Measurements from ENCODE around the gene CASP7. TPM values are rescaled to one million over a fixed set of nuclear protein-coding genes. Genes with fewer than 3 reads are reported as not detected.

CASP7 gene
- 0.72 and 0.77 TPM in 2 replicates for polyA plus RNA-seq
- not detected in 2 replicates for polyA minus RNA-seq

DNA sequence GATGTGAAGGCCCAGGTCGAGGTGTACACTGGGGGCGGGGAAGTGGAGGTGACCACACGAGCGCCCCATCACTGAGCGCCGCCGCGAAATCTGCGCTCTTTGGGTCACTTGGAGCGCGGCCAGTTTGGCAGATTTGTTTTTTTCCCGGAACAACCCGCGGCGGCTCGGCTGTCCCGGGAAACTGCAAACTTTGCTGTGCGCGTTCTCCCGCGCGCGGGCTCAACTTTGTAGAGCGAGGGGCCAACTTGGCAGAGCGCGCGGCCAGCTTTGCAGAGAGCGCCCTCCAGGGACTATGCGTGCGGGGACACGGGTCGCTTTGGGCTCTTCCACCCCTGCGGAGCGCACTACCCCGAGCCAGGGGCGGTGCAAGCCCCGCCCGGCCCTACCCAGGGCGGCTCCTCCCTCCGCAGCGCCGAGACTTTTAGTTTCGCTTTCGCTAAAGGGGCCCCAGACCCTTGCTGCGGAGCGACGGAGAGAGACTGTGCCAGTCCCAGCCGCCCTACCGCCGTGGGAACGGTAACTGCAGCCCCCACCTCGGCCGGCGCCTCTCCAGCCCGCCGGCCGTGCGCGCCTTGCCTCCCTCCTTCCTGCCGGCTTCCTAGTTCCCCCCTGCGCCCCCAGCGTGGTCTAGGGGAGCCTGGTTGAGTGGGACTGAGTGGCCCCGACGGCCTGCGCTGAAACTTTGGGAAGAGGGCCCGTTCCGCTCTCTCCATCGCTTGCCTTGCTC, at the start of gene CASP7:
TSS of gene CASP7 (plus strand) at position 450 of the 727 bp plus-strand sequence. CDS start 17,582 bp downstream, outside the sequence.
- Histone ChIP-seq H3K9me2 (ENCODE audit: insufficient read depth, low read length) (no peaks in the 10 kb centered on the region), H2AFZ (ENCODE audit: low read depth, low read length) (peak within 1 kb of the TSS; percentile 14), H3K27me3 (ENCODE audit: insufficient read depth, low read depth, low read length) (peaks cover 20% of the 10 kb centered on the region), H3K9me3 (ENCODE audit: low read length) (no peaks in the 10 kb centered on the region), H3K4me2 (ENCODE audit: low read length) (peak within 1 kb of the TSS; percentile 97), H3K9ac (ENCODE audit: low read length) (no peak within 1 kb of the TSS), H3K27ac (ENCODE audit: low read length) (no peak within 1 kb of the TSS), H3K36me3 (ENCODE audit: insufficient read depth, low read length) (no peaks in the 10 kb centered on the region), H3K4me3 (ENCODE audit: low read length) (peak within 1 kb of the TSS; percentile 88), H3K79me2 (replicated peaks; ENCODE audit: insufficient read depth, low read length) (no peaks in the 10 kb centered on the region), H3F3A (ENCODE audit: insufficient read depth, low read length, poor library complexity, severe bottlenecking) (no peaks in the 10 kb centered on the region), H4K20me1 (ENCODE audit: insufficient read depth) (no peaks in the 10 kb centered on the region)
- TF ChIP-seq SMC3 (conservative IDR thresholded peaks at IDR 0.05; ENCODE audit: poor library complexity) = no peak
- TF ChIP-seq, protein P1, sequence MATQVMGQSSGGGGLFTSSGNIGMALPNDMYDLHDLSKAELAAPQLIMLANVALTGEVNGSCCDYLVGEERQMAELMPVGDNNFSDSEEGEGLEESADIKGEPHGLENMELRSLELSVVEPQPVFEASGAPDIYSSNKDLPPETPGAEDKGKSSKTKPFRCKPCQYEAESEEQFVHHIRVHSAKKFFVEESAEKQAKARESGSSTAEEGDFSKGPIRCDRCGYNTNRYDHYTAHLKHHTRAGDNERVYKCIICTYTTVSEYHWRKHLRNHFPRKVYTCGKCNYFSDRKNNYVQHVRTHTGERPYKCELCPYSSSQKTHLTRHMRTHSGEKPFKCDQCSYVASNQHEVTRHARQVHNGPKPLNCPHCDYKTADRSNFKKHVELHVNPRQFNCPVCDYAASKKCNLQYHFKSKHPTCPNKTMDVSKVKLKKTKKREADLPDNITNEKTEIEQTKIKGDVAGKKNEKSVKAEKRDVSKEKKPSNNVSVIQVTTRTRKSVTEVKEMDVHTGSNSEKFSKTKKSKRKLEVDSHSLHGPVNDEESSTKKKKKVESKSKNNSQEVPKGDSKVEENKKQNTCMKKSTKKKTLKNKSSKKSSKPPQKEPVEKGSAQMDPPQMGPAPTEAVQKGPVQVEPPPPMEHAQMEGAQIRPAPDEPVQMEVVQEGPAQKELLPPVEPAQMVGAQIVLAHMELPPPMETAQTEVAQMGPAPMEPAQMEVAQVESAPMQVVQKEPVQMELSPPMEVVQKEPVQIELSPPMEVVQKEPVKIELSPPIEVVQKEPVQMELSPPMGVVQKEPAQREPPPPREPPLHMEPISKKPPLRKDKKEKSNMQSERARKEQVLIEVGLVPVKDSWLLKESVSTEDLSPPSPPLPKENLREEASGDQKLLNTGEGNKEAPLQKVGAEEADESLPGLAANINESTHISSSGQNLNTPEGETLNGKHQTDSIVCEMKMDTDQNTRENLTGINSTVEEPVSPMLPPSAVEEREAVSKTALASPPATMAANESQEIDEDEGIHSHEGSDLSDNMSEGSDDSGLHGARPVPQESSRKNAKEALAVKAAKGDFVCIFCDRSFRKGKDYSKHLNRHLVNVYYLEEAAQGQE (IDR thresholded peaks at IDR 0.05; ENCODE audit: borderline replicate concordance) = no peak
- no peak for TF ChIP-seq TAF1 (IDR thresholded peaks at IDR 0.05; ENCODE audit: low read depth)
- TF ChIP-seq MXI1 (conservative IDR thresholded peaks at IDR 0.05; ENCODE audit: poor library complexity, severe bottlenecking) = no peak
- TF ChIP-seq RAD21 (conservative IDR thresholded peaks at IDR 0.05) = no peak
- no peak for TF ChIP-seq POLR2AphosphoS5 (IDR thresholded peaks at IDR 0.05)
- no peak for TF ChIP-seq EZH2 (IDR thresholded peaks at IDR 0.05; ENCODE audit: borderline replicate concordance, insufficient read depth, low read length, poor library complexity, severe bottlenecking)
- TF ChIP-seq EP300 (conservative IDR thresholded peaks at IDR 0.05; ENCODE audit: poor library complexity, severe bottlenecking) = no peak
- TF ChIP-seq, protein P2, sequence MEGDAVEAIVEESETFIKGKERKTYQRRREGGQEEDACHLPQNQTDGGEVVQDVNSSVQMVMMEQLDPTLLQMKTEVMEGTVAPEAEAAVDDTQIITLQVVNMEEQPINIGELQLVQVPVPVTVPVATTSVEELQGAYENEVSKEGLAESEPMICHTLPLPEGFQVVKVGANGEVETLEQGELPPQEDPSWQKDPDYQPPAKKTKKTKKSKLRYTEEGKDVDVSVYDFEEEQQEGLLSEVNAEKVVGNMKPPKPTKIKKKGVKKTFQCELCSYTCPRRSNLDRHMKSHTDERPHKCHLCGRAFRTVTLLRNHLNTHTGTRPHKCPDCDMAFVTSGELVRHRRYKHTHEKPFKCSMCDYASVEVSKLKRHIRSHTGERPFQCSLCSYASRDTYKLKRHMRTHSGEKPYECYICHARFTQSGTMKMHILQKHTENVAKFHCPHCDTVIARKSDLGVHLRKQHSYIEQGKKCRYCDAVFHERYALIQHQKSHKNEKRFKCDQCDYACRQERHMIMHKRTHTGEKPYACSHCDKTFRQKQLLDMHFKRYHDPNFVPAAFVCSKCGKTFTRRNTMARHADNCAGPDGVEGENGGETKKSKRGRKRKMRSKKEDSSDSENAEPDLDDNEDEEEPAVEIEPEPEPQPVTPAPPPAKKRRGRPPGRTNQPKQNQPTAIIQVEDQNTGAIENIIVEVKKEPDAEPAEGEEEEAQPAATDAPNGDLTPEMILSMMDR (IDR thresholded peaks at IDR 0.05; ENCODE audit: poor library complexity, severe bottlenecking) = no peak

DNA sequence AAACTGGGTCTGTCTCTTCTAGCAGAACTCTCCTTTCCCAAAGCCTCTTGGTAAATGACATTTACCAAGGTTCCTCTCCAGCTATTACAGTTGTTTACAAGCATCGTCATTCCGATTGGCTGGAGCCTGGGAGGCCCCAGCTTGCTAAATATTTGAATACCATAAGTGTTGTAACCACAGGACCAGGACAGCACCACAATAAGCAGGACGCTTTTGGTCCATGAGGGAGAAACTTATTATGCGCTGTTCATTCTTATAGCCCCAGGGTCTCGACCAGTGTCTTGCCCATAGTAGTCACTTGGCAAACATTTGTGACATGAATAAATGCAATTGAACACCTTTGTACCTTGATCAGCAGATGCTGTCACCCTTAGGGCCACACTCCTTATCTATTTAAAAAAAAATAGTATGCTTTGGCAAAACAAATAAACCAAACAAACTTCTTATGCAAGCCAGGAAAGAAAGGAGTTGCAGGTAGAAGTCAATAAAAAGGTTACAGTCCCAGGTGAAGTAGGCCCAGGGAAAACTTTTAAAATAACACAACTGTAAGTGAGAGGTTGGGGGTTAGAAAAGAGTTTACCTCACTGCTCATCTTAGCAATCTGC, 48.7 kb upstream of the CASP7 start:
- no peaks in the 10 kb centered on the region for H3K9me3 ChIP-seq (ENCODE audit: low read length)
- H3K4me2 ChIP-seq (ENCODE audit: low read length) = no peak overlapping the region
- H3K27ac ChIP-seq (ENCODE audit: low read length) = no peak overlapping the region
- no peaks in the 10 kb centered on the region for H3F3A ChIP-seq (ENCODE audit: insufficient read depth, low read length, poor library complexity, severe bottlenecking)
- no peak overlapping the region for H3K9ac ChIP-seq (ENCODE audit: low read length)
- H4K20me1 ChIP-seq (ENCODE audit: insufficient read depth) = no peaks in the 10 kb centered on the region
- no peaks in the 10 kb centered on the region for H3K9me2 ChIP-seq (ENCODE audit: insufficient read depth, low read length)
- no peaks in the 10 kb centered on the region for H3K27me3 ChIP-seq (ENCODE audit: insufficient read depth, low read depth, low read length)
- TF ChIP-seq TAF1 (IDR thresholded peaks at IDR 0.05; ENCODE audit: low read depth) (no peak), EP300 (conservative IDR thresholded peaks at IDR 0.05; ENCODE audit: poor library complexity, severe bottlenecking) (no peak), POLR2AphosphoS5 (IDR thresholded peaks at IDR 0.05) (no peak)
- TF ChIP-seq, protein P1 (IDR thresholded peaks at IDR 0.05; ENCODE audit: borderline replicate concordance) = no peak
- H2AFZ ChIP-seq (ENCODE audit: low read depth, low read length) = no peak overlapping the region
- no peaks in the 10 kb centered on the region for H3K36me3 ChIP-seq (ENCODE audit: insufficient read depth, low read length)
- H3K79me2 ChIP-seq (replicated peaks; ENCODE audit: insufficient read depth, low read length) = no peaks in the 10 kb centered on the region
- no peak overlapping the region for H3K4me3 ChIP-seq (ENCODE audit: low read length)
